Measurements from ENCODE around the gene MRTFB. TPM values are rescaled to one million over a fixed set of nuclear protein-coding genes. Genes with fewer than 3 reads are reported as not detected.

Gene MRTFB
- total RNA-seq, 4 donors from 2014 or later = 43.6 to 197 (median 65.5) TPM

DNA sequence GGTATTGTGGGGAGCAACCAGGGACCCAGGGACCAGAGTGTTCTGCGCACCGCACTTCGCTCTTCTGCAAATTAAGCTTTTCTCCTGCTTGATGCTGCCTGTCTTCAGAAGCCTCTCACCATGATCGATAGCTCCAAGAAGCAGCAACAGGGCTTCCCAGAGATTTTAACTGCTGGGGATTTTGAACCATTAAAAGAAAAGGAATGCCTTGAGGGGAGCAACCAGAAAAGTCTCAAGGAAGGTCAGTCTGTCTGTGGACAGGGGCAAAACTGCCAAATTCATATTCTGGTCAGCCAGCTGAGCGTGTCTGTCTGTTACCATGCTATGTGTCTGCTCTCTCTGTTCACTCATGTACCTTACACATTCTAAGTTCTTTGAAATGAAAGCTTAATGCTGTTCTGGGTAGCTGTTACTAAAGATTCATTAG, 115.7 kb downstream of the MRTFB start:
- peak overlapping the region; percentile 80 for H3K27ac ChIP-seq
- H3K4me3 ChIP-seq = peak overlapping the region; percentile 41
- 38% methylated on average over 5 of the region's 5 CpGs for WGBS
- TF ChIP-seq EP300 (IDR thresholded peaks at IDR 0.05) (no peak), POLR2A (IDR thresholded peaks at IDR 0.05) (no peak), POLR2AphosphoS5 (IDR thresholded peaks at IDR 0.05) (no peak)
- TF ChIP-seq, protein P1, sequence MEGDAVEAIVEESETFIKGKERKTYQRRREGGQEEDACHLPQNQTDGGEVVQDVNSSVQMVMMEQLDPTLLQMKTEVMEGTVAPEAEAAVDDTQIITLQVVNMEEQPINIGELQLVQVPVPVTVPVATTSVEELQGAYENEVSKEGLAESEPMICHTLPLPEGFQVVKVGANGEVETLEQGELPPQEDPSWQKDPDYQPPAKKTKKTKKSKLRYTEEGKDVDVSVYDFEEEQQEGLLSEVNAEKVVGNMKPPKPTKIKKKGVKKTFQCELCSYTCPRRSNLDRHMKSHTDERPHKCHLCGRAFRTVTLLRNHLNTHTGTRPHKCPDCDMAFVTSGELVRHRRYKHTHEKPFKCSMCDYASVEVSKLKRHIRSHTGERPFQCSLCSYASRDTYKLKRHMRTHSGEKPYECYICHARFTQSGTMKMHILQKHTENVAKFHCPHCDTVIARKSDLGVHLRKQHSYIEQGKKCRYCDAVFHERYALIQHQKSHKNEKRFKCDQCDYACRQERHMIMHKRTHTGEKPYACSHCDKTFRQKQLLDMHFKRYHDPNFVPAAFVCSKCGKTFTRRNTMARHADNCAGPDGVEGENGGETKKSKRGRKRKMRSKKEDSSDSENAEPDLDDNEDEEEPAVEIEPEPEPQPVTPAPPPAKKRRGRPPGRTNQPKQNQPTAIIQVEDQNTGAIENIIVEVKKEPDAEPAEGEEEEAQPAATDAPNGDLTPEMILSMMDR (IDR thresholded peaks at IDR 0.05) = no peak
- H3K9me3 ChIP-seq = no peaks in the 10 kb centered on the region
- no peaks in the 10 kb centered on the region for H3K27me3 ChIP-seq
- no peak for DNase-seq (ENCODE audit: low spot score in 2 of 2)
- H3K36me3 ChIP-seq = no peaks in the 10 kb centered on the region
- peaks cover 17% of the 10 kb centered on the region for H3K4me1 ChIP-seq

DNA sequence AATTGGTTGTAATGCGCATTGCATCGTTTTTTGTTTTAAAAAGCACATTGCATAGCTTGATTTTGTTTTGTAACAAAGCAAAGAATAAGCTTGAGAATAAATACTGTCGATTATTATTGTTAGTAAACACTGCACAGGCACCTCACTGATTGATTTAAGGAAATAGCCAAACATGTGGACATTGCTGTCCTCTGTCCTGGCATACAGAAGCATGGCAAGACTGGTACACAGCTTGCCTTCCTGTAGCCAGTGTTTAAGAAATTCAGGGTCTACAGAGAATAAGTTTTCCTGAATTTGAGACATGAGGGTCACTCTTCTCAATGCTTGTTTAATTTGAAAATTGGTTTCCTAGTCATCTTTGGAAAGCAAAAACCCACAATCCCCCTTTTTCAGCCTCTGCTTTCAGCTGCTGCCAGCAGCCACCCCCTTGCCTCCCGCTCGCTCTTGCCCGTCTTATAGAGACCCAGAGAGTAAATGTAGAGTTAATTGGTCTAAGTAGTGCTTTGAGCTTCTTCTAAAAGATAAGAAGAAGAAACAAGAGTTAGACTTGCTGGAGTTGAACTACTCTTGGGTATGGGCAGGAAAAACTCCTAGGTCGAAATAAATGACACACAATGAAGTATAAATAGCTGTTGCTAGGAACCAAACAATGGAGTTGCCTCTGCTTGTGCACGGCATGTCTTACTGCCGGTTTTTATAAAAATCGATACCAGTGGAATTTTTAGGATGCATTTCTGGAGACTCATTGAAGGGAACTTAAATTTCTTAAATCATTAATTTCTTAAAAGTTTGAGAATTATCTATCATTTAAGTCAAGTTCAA, 116.6 kb downstream of the MRTFB start:
- Histone ChIP-seq H3K36me3 (no peaks in the 10 kb centered on the region), H3K9me3 (no peaks in the 10 kb centered on the region), H3K27ac (peak overlapping the region; percentile 80), H3K27me3 (no peaks in the 10 kb centered on the region), H3K4me1 (peaks cover 17% of the 10 kb centered on the region), H3K4me3 (peak overlapping the region; percentile 41)
- no peak for TF ChIP-seq POLR2AphosphoS5 (IDR thresholded peaks at IDR 0.05)
- no peak for TF ChIP-seq POLR2A (IDR thresholded peaks at IDR 0.05)
- TF ChIP-seq EP300 (IDR thresholded peaks at IDR 0.05) = no peak
- TF ChIP-seq, protein P1 (IDR thresholded peaks at IDR 0.05) = no peak
- WGBS = 75% methylated on average over 10 of the region's 10 CpGs
- no peak for DNase-seq (ENCODE audit: low spot score in 2 of 2)

DNA sequence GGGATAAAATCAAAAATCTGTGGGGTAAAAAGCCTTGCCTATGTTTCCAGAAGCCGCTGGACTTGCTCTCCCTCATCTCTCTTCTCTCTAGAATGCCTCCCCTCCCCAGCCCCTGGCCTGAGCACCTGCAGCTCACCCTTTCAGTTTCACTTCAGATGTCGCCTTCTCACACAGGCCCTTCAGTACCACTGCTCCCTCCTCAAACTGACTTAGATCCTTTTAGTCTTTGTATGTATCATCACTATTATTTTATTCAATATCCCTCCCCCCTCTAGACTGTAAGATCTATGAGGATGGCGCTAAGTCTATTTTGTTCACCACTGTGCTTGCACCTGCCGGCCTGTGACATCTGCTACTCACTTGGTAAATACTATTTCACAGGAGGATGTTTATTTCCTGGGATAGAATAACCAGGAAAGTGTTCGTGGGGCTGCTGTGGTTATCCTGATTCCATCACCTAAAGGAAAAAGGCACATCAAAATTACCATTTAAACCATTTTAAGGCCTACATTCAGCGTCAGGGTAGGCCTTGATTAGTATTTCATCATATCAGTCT, 122.3 kb downstream of the MRTFB start:
- DNase-seq (ENCODE audit: low spot score in 2 of 2) = no peak
- H3K27ac ChIP-seq = no peak overlapping the region

DNA sequence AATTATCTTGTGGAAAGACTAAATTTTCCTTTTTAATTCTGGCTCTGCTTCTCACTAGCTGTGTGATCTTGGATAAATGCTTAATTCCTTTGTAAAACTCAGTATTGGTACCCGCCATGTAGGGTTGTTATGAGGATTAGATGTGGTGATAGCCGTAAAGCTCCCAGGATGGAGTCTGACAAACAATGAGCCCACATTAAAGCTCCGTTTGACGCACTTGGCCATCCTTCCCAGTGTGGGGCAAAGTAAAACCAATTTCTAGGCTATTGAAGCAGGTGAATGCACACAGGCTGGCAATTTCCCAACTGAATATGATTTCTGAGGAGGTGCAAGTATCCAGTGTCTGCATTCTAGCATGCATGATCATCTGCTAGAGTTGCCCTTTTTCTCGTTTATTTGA, 123.6 kb downstream of the MRTFB start:
- no peak for DNase-seq (ENCODE audit: low spot score in 2 of 2)
- Histone ChIP-seq H3K9me3 (no peaks in the 10 kb centered on the region), H3K27me3 (no peaks in the 10 kb centered on the region), H3K4me3 (no peak overlapping the region), H3K4me1 (no peaks in the 10 kb centered on the region), H3K36me3 (no peaks in the 10 kb centered on the region), H3K27ac (no peak overlapping the region)
- TF ChIP-seq POLR2AphosphoS5 (IDR thresholded peaks at IDR 0.05) = no peak
- TF ChIP-seq EP300 (IDR thresholded peaks at IDR 0.05) = no peak
- TF ChIP-seq, protein P1 (IDR thresholded peaks at IDR 0.05) = no peak
- TF ChIP-seq POLR2A (IDR thresholded peaks at IDR 0.05) = no peak
- WGBS = 75% methylated on average over 5 of the region's 5 CpGs

More for the DNA sequence above, 122.3 kb downstream of the MRTFB start:
- 87% methylated on average over 6 of the region's 6 CpGs for WGBS
- Histone ChIP-seq H3K36me3 (no peaks in the 10 kb centered on the region), H3K4me3 (no peak overlapping the region), H3K9me3 (no peaks in the 10 kb centered on the region), H3K27me3 (no peaks in the 10 kb centered on the region), H3K4me1 (no peaks in the 10 kb centered on the region)
- TF ChIP-seq POLR2A (IDR thresholded peaks at IDR 0.05) (no peak), POLR2AphosphoS5 (IDR thresholded peaks at IDR 0.05) (no peak), EP300 (IDR thresholded peaks at IDR 0.05) (no peak)
- TF ChIP-seq, protein P1 (IDR thresholded peaks at IDR 0.05) = no peak

DNA sequence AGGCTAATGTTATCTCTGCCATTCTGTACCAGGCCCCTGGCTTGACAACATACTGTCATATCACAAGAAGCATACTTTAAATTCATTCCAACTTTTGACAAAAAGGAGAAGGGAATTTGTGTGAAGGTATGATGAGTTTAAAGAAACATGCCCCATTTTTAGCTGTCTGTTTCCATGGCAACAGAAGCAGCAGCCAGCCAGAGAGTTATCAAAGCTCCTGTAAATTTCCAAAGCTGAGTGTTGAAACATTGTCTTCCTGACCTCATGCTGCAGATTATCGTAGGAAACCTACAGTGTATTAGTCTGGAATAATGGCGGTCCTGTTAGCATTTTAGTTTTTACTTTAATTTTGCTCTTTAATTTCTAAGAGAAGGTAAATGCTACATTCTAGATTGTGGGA, 124.9 kb downstream of the MRTFB start:
- Histone ChIP-seq H3K27ac (no peak overlapping the region), H3K36me3 (no peaks in the 10 kb centered on the region), H3K9me3 (no peaks in the 10 kb centered on the region), H3K4me3 (no peak overlapping the region), H3K27me3 (no peaks in the 10 kb centered on the region), H3K4me1 (no peaks in the 10 kb centered on the region)
- DNase-seq (ENCODE audit: low spot score in 2 of 2) = no peak
- no peak for TF ChIP-seq POLR2AphosphoS5 (IDR thresholded peaks at IDR 0.05)
- TF ChIP-seq POLR2A (IDR thresholded peaks at IDR 0.05) = no peak
- TF ChIP-seq, protein P1 (IDR thresholded peaks at IDR 0.05) = no peak
- no peak for TF ChIP-seq EP300 (IDR thresholded peaks at IDR 0.05)
- WGBS = 93% methylated on average over 2 of the region's 2 CpGs

Data from suprapubic skin (tissue), 4 donors.